HL-60/S4 treated with phorbol 12-myristate 13-acetate at 8.2 ng/mL for 4 days and 3 days (cell line): ENCODE data around the gene CCDC13.

Experiments
- in situ Hi-C: fragments of 300-500 bp; cut with MboI; formaldehyde crosslinking; loops from 2 replicates; pipeline ENCODE4 v1.15.0; 2022; ENCODE audit warnings: low sequenced_read_pairs

Gene CCDC13

DNA sequence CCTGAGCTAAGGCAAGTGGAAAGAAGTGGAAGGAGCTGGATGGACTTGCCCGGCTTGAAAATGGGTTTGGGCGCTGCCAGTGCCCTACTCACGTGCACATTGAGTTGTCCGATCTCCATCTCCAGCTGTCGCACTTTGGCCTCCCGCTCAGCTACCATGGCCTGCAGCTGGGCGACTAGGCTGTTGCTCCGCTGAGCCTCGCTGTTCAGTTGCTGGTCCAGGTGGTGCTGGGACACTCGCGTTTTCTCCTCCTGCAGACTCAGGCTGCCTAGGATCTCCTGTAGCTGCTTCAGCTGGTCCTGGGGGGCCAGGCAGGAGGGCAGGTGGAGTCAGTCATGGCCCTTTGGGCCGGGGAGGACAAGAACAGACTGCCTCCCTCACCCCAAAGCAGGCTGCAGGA is 37.4 kb downstream of the CCDC13 start:
- in situ Hi-C loops, result no loop called here

- in situ Hi-C loops, result no loop called here
These were observed 38.0 kb downstream of the CCDC13 start for GRCh38 chr3:42735019-42735418.

- in situ Hi-C loops, result no loop called here
These were observed 38.7 kb downstream of the CCDC13 start for GRCh38 chr3:42734263-42734860.

- in situ Hi-C loops, result no loop called here
These were observed 39.4 kb downstream of the CCDC13 start for GRCh38 chr3:42733501-42734262.

DNA sequence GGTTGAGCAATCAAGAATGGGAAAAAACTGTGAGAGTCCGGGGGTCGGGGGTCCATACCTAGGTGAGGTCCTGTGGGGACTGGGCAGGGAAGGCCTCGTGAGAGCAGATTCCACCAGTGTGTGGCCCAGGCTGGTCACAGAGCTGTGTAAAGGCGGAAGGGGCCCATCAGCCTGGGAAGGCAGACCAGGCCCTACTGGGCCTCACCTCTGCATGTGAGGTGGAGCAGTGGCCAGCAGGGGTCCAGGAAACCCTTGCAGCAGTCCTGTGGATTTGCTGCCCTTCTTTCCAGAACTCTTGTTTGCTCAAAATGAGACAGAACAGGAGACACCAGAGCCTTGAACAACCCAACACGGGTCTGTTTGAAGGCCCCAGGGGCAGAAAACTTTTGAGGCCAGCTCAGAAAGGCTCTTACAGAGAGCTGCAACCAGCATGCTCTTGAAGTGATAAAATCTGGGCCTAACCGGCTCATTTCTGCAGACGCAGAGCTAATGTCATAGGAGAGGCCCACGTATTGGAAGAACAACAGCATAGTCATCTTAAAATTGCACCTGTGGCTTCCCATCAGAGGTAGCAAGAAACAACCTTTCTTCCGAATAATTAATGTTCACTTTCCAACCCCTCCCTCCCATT is 40.1 kb downstream of the CCDC13 start:
- in situ Hi-C loops, result no loop called here

GRCh38 chr3:42732196-42732828 is 40.7 kb downstream of the CCDC13 start:
- in situ Hi-C loops, result no loop called here

GRCh38 chr3:42731476-42732195 is 41.4 kb downstream of the CCDC13 start:
- in situ Hi-C loops, result no loop called here

DNA sequence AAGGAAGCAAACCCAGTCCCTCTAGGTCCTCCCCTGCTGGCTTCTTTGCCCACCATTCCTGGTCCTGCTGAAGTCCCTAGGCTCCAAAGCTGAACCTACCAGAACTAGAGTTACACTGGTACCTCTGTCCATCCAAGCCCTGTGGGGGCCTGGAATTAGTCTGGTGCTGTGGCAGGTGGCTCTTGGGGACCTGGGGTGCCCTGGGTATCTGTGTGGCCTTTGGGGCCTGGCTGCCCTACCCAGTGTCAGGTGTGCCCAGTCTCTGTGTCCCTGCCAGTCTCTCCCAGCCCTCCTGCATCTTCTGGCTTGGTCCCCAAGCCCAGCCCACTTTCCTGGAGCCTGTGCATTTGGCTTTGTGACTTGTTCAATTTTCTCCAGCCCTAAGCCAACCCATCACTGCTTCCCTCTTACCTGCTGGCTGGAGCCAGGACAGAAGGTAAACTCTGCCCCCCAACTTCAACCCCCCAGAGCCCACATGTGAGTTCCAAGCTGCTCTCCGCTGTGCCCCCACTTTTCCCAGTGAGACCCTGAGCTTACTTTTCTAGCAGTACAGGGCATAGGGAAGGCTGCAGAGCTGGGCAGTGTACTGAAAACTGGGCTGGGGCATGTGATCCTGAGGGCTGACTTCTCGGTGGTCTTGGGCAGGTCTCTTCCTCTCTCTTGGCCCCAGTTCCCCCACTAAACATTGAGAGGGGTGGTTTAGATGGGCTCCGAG is 42.2 kb downstream of the CCDC13 start:
- in situ Hi-C loops, result no loop called here

DNA sequence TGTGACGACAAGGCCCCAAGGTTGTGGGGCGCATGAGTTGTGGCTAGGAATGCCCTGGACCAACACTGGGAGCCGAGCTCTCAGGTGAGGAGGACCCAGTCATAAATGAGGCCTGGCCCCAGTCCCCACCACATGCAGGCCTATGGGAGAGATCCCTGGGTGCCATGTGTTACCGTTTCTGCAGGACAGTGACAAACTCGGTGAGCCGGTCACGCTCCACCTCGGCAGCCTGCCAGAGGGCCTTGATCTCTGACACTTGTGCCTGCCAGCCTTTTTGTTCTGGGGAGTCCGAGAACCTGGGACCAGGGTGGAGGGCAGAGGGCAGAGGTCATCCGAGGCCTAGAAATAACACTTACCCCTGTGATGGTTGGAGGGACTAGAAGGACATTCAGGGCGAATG is 42.8 kb downstream of the CCDC13 start:
- in situ Hi-C loops, result no loop called here

- in situ Hi-C loops, result no loop called here
These were observed 43.5 kb downstream of the CCDC13 start for GRCh38 chr3:42729404-42730145.

DNA sequence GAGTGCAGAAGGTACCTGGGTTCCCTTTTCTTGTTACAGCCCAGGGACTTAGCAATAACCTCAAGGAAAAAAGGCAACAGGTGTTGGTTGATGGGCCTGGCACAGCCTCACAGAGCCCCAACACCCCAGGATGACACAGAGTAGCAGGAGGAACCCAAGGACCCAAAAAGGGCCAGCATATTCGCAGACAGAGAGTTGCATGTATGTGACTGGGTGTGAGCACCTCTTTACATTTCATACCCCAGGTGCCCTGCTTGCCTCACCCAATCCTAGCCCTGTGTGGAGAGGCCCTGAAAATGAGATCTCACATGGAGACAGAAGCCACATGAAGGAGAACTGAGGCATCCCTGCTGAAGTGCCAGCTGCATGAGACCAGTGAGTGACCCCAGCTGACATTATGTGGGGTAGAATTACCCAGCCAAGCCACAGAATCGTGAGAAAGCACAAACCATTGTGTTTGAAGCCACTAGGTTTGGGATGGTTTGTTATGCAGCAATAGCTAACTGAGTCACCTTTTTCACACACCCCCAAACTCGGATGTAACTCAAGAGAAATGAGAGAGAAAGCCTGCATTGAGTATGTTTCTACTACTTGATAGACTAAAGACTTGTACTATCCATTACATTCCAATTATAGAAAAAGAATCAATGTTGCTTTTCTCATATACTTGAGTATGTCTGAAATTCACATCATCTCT is 44.2 kb downstream of the CCDC13 start:
- in situ Hi-C loops, result no loop called here

- in situ Hi-C loops, result no loop called here
These were observed 45.0 kb downstream of the CCDC13 start for GRCh38 chr3:42728056-42728455.

DNA sequence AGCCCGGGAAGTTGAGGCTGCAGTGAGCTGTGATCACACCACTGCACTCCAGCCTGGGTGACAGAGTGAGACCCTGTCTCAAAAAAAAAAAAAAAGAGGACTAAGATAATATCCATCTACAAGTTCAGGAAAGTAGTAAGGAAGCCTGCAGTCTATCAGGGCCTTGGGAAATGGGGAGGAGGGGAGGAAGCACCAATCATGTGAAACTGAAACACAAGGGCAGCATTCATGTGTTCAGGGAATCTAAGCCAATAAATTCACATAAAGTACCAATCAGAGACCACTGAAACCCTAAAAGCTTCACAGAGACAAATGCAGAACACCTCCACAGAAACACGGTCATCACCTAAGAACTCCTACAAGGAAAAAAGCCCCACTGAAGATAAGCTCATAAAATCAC is 47.6 kb downstream of the CCDC13 start:
- in situ Hi-C loops, result no loop called here

DNA sequence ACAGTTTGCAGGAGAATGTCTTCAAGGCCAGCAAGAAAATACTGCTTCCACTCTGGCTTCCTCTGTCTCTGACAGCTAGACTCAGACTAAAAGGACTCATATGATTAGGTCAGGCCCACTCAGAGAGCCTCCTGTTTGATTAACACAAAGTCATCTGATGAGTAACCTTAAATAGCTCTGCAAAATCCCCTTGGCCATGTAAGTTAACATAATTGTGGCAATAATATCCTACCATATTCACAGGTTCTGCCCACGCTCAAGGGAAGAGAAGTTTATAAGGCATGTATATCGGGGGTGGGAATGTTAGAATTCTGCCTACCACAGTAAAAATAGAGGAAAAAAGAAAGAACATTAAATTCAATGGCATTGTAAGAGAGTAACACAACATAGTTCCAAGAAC is 49.8 kb downstream of the CCDC13 start:
- in situ Hi-C loops, result no loop called here
